ENCODE measurements around the gene VEGFA. TPM values are rescaled to one million over a fixed set of nuclear protein-coding genes. Genes with fewer than 3 reads are reported as not detected.
A peak's percentile ranks its signal among the peaks of the same experiment; 100 is the strongest.

VEGFA gene
- total RNA-seq, 6 experiments from 2014 or later: 26.0 to 37.4 (median 28.3) TPM

DNA sequence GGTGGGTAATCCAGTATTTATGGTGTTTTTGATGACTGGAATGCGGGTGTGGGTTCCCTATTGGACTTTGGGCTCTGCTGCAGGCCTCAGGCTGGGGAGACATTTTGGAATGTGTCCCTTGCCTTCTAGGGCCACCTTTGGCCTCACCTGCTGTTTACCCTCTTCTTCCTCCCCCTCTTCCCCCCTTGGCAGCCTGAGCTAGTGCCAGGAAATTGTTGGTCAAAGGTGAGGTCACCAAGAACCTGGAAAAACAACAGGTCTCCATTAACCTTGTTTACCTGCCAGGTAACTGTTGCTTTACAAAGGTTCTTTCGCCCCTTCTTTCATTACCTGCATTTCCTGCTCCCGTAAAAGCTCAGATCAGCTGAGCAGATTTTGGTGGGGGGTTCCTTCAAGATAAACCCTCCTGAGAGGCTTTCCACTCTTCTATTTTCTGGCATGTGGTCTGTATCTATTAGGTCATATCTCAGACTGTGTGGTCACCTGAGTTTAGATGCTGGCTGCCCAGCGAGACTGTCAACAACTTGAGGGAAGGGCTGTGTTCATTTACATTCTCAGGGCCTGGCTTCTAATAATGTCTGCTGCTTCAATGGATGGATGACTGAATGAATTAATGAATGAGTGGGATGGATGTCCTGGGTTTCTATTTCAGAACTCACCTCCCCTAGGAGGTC is 34.7 kb downstream of the VEGFA start:
- no peak overlapping the region for H3K4me3 Mint-ChIP-seq
- TF ChIP-seq, protein P1, sequence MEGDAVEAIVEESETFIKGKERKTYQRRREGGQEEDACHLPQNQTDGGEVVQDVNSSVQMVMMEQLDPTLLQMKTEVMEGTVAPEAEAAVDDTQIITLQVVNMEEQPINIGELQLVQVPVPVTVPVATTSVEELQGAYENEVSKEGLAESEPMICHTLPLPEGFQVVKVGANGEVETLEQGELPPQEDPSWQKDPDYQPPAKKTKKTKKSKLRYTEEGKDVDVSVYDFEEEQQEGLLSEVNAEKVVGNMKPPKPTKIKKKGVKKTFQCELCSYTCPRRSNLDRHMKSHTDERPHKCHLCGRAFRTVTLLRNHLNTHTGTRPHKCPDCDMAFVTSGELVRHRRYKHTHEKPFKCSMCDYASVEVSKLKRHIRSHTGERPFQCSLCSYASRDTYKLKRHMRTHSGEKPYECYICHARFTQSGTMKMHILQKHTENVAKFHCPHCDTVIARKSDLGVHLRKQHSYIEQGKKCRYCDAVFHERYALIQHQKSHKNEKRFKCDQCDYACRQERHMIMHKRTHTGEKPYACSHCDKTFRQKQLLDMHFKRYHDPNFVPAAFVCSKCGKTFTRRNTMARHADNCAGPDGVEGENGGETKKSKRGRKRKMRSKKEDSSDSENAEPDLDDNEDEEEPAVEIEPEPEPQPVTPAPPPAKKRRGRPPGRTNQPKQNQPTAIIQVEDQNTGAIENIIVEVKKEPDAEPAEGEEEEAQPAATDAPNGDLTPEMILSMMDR (IDR thresholded peaks at IDR 0.05): no peak
- H3K27ac Mint-ChIP-seq: no peak overlapping the region
- H3K27me3 Mint-ChIP-seq (ENCODE audit: insufficient read depth): peaks cover 3% of the 10 kb centered on the region
- H3K9me3 Mint-ChIP-seq: no peaks in the 10 kb centered on the region
- no peaks in the 10 kb centered on the region for H3K36me3 Mint-ChIP-seq (ENCODE audit: low read depth)
- no peak for DNase-seq
- H3K4me1 Mint-ChIP-seq (ENCODE audit: low read depth): peaks cover 26% of the 10 kb centered on the region

DNA sequence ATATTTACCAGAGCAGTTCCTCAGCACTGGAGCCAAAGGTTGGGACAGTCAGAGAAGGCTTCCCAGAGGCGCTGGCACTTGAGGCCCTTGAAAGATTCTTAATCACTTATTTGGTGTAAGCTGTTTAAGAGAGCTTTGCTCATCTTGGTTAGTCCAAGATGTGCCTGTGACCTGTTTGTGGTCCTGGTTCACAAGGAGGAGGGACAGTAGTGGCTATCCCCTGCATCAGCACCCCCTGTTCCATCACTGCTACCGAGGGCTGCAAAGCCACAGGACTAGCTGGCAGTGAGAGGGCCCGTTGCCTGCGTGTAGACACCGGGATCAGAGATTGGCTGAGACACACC is 35.7 kb downstream of the VEGFA start:
- H3K27ac Mint-ChIP-seq: no peak overlapping the region
- no peak overlapping the region for H3K4me3 Mint-ChIP-seq
- no peaks in the 10 kb centered on the region for H3K36me3 Mint-ChIP-seq (ENCODE audit: low read depth)
- no peak for DNase-seq
- H3K27me3 Mint-ChIP-seq (ENCODE audit: insufficient read depth): peaks cover 3% of the 10 kb centered on the region
- no peaks in the 10 kb centered on the region for H3K9me3 Mint-ChIP-seq
- peaks cover 20% of the 10 kb centered on the region for H3K4me1 Mint-ChIP-seq (ENCODE audit: low read depth)
- TF ChIP-seq, protein P1 (IDR thresholded peaks at IDR 0.05): no peak

DNA sequence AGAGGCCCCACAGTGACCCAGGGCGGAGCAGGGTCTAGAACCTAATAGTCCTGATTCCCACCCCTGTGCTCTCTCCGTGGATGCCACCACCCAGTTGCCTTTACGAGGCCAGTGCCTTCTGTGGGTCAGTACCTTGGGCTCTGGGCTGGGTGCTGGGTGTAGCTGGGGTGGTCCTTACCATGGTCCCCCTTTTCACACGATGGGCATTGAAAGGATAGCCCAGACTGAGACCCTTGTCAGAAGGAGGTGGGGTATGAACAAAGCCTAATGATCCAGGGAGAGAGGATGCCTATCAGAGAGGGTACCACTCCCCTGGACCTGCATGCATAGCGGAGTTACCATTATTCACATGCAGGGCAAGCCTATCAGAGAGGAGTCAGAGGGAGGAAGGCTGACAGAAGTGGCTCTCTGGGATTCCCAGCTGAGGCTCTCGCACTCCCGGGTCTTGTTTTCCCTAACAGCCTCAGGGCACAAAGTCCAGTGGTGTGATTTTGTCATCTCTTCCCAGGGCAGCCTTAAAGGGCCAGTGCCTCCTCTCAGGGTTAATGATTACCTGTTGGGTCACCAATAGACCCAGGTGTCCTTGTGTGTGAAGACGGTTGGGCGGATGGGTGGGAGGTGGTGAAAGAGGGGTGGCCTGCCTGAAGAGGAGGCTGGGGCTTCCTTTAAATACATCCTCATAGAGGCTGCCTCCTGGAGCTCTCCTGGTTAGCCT is 36.2 kb downstream of the VEGFA start:
- peak; percentile 10 for DNase-seq
- TF ChIP-seq, protein P1 (IDR thresholded peaks at IDR 0.05): no peak
- Mint-ChIP-seq H3K27me3 (ENCODE audit: insufficient read depth) (peaks cover 3% of the 10 kb centered on the region), H3K9me3 (no peaks in the 10 kb centered on the region), H3K36me3 (ENCODE audit: low read depth) (no peaks in the 10 kb centered on the region), H3K4me3 (no peak overlapping the region), H3K27ac (no peak overlapping the region), H3K4me1 (ENCODE audit: low read depth) (peaks cover 20% of the 10 kb centered on the region)

DNA sequence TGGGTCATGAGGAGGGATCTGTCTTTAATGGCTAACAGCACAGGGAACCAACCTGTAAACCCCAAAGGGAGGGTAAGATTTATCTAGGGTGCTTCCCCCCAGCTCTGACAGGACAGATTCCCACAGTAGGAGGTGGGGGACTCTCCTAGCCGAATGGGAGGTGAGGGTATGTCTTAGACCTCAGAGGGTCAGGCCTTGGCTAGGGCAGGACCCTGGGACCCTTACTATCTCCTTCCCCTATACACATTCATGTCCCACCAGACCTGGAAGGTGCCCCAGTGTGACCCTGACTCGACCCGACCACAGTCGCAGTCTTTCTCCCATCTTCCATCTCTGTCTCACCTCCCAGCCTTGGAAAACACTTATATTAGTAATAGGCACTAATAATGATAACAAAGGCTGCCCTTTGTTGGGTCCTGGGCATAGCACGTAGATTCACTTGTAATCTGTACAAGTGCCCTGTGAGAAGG is 36.8 kb downstream of the VEGFA start:
- H3K36me3 Mint-ChIP-seq (ENCODE audit: low read depth): no peaks in the 10 kb centered on the region
- H3K9me3 Mint-ChIP-seq: no peaks in the 10 kb centered on the region
- TF ChIP-seq, protein P1 (IDR thresholded peaks at IDR 0.05): no peak
- H3K4me1 Mint-ChIP-seq (ENCODE audit: low read depth): peaks cover 20% of the 10 kb centered on the region
- H3K4me3 Mint-ChIP-seq: no peak overlapping the region
- H3K27me3 Mint-ChIP-seq (ENCODE audit: insufficient read depth): peaks cover 3% of the 10 kb centered on the region
- no peak overlapping the region for H3K27ac Mint-ChIP-seq
- DNase-seq: no peak

DNA sequence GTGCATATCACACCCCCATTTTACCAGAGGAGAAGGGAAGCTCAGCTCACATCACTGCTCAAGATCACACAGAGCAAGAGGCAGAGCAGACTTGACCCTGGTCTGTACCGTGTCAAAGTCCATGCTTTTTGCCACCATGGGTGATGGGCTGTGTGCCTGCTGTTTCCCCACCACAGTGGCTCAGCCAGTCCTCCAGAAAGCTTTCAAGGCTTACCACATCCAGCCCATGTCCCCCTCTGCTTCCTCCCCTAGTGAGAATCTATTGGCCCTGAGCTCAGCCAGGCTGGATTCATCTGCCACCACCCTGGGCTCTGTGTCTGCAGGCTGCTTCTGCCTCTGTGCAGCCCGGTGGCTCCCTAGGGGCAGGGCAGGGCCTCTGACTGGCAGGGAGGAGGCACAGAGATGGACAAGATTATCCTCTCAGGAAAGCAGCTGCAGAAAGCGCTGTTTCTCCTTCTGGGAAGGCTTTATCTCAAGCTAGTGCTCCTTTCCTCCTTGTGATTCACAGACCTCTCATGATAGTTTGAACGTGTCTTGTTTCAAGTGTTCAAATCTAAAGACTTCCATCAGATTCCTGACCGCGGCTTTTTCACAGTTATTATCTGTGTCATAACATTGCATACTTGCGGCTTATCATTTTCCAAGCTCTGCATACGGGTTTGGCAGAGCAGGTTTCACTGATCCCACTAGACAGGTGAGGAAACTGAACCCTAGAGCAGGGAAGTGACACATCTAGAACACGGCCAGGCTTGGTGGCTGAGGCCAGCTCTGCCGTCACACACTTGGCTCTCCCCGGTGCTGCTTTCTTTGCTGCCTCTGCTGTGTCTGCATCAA is 37.4 kb downstream of the VEGFA start:
- TF ChIP-seq, protein P1 (IDR thresholded peaks at IDR 0.05): no peak
- Mint-ChIP-seq H3K27ac (no peak overlapping the region), H3K9me3 (no peaks in the 10 kb centered on the region), H3K4me3 (no peak overlapping the region), H3K36me3 (ENCODE audit: low read depth) (no peaks in the 10 kb centered on the region), H3K4me1 (ENCODE audit: low read depth) (peaks cover 20% of the 10 kb centered on the region), H3K27me3 (ENCODE audit: insufficient read depth) (peaks cover 6% of the 10 kb centered on the region)
- no peak for DNase-seq
